Measurements from ENCODE around the gene NF1.

- no peak for TF ChIP-seq POLR2A (IDR thresholded peaks at IDR 0.05)
- TF ChIP-seq CTCF (IDR thresholded peaks at IDR 0.05) = no peak
Observed at GRCh38 chr17:31252741-31253140, 158.0 kb downstream of the NF1 start.
